ENCODE data around the gene UCN2.

UCN2 gene

DNA sequence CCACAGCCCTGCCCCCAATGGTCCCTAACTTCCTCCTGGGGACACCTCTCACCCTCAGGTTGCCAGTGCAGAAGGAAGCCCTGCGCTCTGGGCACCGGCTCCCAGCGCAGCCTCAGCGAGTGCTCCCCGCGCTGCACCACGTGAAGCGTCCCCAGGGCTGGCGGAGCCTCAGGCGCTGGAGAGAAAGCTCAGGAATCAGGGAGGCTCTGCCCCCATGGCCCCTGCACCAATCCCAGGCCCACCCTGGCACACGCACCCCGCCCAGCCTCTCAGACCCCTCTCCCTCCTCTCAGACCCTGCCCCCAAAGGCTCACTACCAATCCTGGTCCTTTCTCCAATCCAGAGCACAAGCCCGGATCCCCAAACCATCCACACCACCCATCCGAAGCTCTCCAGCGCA is 24.6 kb upstream of the UCN2 start:
- DNase-seq, result no peak

GRCh38 chr3:48587686-48588085 is 24.1 kb upstream of the UCN2 start:
- no peak for DNase-seq

DNA sequence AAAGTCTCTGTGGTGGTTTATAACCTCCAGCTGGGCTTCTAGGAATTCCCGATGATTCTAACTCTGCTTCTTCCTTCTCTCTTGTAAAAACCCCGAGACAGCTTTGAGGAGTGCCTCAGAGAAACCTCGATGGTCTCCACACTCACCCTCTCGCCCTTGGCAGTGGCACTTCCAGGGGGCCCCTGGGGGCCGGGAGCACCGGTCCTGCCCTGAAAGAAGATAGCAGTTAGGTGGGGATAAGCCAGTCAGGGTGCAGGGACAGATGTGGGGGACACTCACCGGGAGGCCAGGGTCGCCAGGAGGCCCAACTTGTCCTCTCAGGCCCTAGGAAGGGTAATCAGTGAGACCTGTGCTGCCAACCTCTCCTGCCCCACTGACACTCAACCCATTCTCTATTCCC is 21.8 kb upstream of the UCN2 start:
- no peak for DNase-seq

- no peak for DNase-seq
Observed at GRCh38 chr3:48584836-48585235, 21.3 kb upstream of the UCN2 start.

GRCh38 chr3:48581621-48582481 is 18.3 kb upstream of the UCN2 start:
- no peak for DNase-seq

GRCh38 chr3:48576647-48577046 is 13.1 kb upstream of the UCN2 start:
- no peak for DNase-seq

- DNase-seq, result no peak
Observed at GRCh38 chr3:48575366-48575765, 11.8 kb upstream of the UCN2 start.

- DNase-seq, result no peak
Observed at GRCh38 chr3:48573973-48574585, 10.5 kb upstream of the UCN2 start.

DNA sequence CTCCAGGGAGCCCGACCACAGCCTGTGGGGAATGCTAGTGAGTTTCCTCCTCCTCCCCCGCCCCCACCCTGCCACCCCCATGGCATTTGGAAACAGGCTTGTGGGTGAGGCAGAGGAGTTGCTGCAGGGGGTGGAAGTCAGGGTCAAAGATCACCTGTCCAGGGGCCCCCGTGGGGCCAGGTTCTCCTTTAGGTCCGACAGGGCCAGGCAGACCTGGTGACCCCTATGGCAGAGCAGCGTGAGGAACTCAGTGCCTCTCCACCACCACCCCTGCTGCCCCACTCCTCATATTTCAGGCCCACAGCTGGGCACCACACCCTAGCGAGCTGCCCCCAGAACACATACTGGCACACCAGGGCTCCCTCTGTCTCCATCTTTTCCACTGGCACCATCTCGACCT is 8.9 kb upstream of the UCN2 start:
- no peak for DNase-seq

DNA sequence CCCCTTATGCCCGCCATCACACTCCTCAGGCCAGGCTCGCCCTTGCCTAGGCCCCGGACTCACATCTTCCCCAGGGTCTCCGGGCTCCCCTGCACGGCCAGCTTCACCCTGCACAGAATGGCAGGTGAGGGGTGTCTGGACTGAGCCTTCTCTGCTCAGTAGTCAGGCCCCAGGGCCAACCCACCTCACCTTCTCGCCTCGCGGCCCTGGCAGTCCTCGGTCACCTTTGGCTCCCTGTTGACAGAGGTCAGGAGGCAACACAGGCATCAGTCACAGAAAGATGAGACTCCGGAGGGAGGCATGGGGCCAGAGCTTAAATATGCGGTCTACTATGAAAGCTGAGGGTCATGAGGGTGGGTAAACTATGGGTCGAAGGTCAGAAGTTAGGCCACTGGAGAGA is 8.4 kb upstream of the UCN2 start:
- no peak for DNase-seq

- no peak for DNase-seq
Observed at GRCh38 chr3:48569808-48570450, 6.3 kb upstream of the UCN2 start.

- no peak for DNase-seq
Observed at GRCh38 chr3:48569400-48569799, 5.8 kb upstream of the UCN2 start.

DNA sequence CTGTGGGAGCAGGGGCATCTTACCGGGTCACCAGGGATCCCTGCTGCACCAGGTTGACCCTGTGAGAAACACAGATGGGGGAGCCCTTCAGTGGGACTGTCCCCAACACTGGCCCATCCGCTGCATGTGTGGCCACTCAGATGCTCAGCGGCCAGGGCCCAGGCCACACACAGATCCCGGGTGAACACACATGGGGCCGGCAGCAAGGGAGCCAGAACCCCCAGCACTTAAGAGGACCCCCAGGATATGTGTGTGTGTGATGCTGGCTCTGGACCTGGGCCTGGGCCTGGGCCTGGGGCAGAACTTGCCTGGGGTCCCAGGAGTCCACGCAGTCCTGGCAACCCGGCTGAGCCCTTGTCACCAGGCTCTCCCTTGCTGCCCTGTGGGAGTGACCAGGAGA is 4.9 kb upstream of the UCN2 start:
- DNase-seq, result no peak

DNA sequence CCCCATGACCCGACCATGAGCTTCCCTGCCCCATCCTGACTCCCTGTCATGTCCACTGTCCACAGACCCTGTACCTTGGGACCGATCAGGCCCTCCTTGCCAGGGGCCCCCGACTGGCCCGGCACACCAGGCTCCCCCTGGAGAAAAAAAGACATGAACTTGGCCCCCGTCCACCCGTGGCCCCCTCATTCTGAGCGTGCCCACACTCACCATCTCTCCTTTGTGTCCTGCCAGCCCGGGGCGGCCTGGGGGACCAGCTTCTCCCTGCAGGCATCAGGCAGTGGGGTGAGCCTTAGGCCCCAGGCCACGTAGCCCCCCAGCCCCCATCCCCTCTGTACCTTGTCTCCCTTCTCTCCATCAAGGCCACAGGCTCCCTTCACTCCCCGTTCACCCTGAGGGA is 3.9 kb upstream of the UCN2 start:
- DNase-seq, result no peak

DNA sequence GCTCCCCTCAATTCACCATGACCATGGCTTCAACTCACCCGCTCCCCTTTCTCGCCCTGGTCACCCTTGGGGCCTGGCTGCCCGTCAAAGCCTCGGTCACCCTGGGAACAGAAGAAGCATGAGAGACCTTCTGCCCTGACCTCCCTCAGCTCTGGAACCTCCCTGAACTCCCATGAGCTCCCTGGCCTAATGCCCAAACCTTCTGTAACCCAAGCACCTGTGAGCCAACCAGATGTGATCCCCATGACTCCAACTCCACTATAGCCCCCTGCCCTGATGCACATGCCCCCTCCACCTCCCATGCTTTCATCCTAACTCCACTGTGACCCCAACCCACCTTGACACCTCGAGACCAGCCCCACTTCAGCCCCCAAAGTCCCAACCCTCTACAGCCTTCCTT is 3.5 kb upstream of the UCN2 start:
- DNase-seq, result no peak

GRCh38 chr3:48566401-48566760 is 2.8 kb upstream of the UCN2 start:
- no peak for DNase-seq

DNA sequence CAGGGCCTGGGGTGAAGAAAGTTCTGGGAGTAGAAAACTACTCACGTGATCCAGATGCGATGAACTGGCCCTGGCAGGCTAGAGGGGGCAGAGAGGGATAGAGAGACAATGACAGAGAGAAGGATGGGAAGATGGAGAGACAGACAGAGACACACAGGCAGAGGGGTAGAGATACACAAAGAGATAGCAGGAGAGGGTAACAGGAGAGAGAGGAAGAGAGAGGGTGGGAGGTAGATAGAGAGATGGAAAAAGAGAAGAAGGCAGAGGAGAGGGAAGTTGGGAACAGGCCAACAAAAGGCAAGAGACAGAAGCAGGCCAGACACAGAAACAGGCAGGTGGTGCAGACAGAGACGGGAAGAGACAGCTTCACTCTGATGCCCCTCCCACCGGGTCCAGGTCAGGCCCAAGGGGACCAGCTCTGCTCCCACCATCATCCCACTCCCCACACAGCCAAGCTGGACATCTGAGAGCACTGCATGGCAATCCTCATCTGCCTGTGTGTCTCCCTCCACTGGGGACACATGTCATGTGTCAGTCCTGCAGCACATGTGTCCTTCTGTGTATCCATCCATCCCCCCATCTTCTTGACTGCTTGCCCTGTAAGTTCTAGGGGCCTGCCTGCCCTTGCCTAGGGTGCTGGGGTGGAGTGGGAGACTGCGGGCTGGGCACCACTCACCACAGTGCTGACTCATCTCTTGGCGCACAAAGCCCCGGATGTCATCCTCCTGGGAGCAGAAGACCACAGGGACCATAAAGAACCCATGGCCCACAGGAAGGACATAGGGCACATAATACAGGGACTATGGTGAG is 2.2 kb upstream of the UCN2 start:
- DNase-seq, result no peak

GRCh38 chr3:48565186-48565585 is 1.6 kb upstream of the UCN2 start:
- no peak for DNase-seq

DNA sequence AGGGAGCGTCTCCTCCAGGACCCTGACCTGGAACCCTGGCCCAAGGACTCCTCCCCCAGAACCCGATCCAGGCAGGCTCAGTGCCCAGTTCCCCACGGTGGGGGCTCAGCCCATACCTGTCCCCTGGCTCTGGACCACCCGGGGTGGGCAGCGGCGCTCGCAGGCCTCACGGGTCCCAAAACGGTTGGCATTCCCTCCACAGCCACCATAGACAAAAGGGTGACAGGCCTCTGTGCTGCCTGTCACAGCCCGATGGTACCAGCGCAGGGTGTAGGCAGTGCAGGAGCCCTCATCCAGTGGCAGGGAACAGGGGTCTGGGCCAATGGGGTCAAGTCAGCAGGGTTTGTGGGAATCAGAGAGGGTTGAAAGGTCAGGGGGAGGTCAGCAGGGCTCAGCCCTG is 1.1 kb upstream of the UCN2 start:
- DNase-seq, result no peak

DNA sequence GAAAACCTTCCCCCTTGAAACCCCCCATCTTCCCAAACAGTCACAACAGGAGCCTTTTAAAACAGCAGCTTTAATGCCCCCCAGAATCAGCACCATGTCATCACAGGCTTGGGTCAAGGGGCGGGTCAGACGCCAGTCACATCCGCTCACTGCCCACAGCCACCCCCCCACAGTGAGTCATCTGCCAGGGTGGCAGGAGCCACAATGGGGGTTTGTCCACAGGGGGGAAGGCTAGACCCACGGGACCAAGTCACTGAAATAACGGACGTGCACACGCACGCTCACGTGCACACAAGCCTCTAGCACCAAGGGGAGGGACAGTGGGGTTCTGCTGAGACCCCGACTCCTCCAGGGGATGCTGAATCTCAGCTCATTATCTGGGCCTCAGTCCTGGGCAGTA is 441 bp upstream of the UCN2 start:
- no peak for DNase-seq

DNA sequence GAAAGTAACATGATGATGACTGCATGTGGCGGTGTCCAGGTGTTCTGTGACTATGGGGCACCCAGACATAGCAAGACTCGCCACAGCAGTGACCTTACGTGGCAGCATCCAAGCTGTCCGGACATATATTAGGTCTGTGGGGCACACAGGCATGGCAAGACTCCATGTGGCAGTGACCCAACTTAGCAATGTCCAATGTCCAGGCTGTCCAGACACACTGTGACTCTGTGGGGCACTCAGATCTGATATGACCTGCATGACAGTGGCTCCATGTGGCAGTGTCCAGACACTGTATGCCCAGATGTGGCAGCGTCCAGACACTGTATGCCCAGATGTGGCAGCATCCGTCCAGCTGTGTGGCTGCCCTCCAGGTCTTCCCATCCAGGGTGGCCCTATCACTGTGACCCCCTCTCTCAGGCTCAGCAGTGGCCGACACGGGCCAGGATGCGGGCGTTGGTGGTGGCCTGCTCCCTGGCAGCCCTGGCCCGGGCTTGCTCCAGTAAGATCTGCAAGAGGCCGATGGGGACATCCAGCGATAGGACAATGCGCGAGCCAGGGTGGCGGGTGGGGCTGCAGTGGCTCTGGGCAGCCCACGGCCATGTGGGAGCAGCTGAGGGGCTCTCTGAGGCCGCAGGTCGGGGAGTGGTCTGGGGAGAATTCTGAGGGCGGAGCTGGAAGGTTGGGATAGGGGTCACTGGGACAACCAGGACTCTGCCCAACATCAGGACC is 1.1 kb downstream of the UCN2 start:
- no peak for DNase-seq

GRCh38 chr3:48561045-48561736 is 2.4 kb downstream of the UCN2 start:
- DNase-seq, result peak; percentile 75

Data from right hindlimb (tissue), 1 donor.